Duodenal mucosa (tissue), 2 donors: ENCODE results near the gene AFAP1.

ENCODE experiments used
- H3K27ac ChIP-seq: one replicate; pipeline ENCODE4 v1.7.0; 2013; ENCODE audit warnings: low read depth, low read length
- H3K27me3 ChIP-seq, 2 donors: one replicate each; pipeline ENCODE4 v1.7.0; 2013; ENCODE audit warnings: low read length in 2 of 2, control low read depth in 1 of 2; ENCODE audit not compliant: insufficient read depth in 2 of 2, control insufficient read depth in 1 of 2
- H3K36me3 ChIP-seq, 2 donors: one replicate each; pipeline ENCODE4 v1.7.0; 2013; ENCODE audit warnings: low read length in 2 of 2, control low read depth in 1 of 2; ENCODE audit not compliant: insufficient read depth in 2 of 2, control insufficient read depth in 1 of 2
- H3K4me1 ChIP-seq, 2 donors: one replicate each; pipeline ENCODE4 v1.7.0; 2013; ENCODE audit warnings: low read length in 2 of 2, control low read depth in 1 of 2; ENCODE audit not compliant: insufficient read depth in 2 of 2, control insufficient read depth in 1 of 2
- H3K4me3 ChIP-seq, 2 donors: one replicate each; pipeline ENCODE4 v1.7.0; 2013; ENCODE audit warnings: low read length in 2 of 2, low read depth in 1 of 2
- H3K9ac ChIP-seq, 2 donors: one replicate each; pipeline ENCODE4 v1.7.0; 2013; ENCODE audit warnings: low read length in 2 of 2, low read depth in 1 of 2
- H3K9me3 ChIP-seq, 2 donors: one replicate each; pipeline ENCODE4 v1.7.0; 2013; ENCODE audit warnings: low read length in 2 of 2, control low read depth in 1 of 2; ENCODE audit not compliant: control insufficient read depth in 1 of 2

Gene AFAP1

GRCh38 chr4:7788694-7789425 is 150.8 kb downstream of the AFAP1 start:
- no peaks in the 10 kb centered on the region for H3K9me3 ChIP-seq
- no peak overlapping the region for H3K4me3 ChIP-seq
- no peak overlapping the region for H3K27ac ChIP-seq
- H3K27me3 ChIP-seq, result no peaks in the 10 kb centered on the region
- peaks cover 4 to 48% of the 10 kb centered on the region in 2 donors for H3K36me3 ChIP-seq
- H3K9ac ChIP-seq, result no peak overlapping the region
- H3K4me1 ChIP-seq, result no peaks in the 10 kb centered on the region

GRCh38 chr4:7788193-7788592 is 151.5 kb downstream of the AFAP1 start:
- no peak overlapping the region for H3K4me3 ChIP-seq
- H3K36me3 ChIP-seq, result peaks cover 4 to 42% of the 10 kb centered on the region in 2 donors
- H3K9ac ChIP-seq, result no peak overlapping the region
- no peaks in the 10 kb centered on the region for H3K9me3 ChIP-seq
- H3K4me1 ChIP-seq, result no peaks in the 10 kb centered on the region
- H3K27ac ChIP-seq, result no peak overlapping the region
- H3K27me3 ChIP-seq, result no peaks in the 10 kb centered on the region

- H3K4me1 ChIP-seq, result no peaks in the 10 kb centered on the region
- no peak overlapping the region for H3K9ac ChIP-seq
- peaks cover 4 to 38% of the 10 kb centered on the region in 2 donors for H3K36me3 ChIP-seq
- no peak overlapping the region for H3K4me3 ChIP-seq
- no peaks in the 10 kb centered on the region for H3K9me3 ChIP-seq
- H3K27ac ChIP-seq, result no peak overlapping the region
- H3K27me3 ChIP-seq, result no peaks in the 10 kb centered on the region
These were observed 151.9 kb downstream of the AFAP1 start for GRCh38 chr4:7787681-7788141.

DNA sequence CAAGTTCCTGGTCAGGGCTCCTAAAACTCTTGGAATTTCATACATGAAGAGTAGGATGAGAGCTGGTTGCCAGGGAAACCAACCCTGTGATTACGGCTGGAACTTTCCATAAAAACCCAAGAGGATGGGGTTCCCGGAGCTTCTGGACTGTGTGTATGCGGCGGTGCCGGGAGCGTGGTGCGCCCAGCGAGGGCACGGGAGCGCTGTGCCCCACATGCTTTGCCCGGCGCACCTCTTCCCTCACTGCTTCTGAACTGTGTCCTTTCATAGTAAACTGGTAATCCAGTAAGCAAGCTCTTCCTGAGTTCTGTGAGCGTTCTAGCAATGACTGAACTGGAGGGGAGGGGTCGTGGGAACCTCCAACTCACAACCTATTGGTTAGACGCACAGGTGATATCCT is 152.6 kb downstream of the AFAP1 start:
- no peaks in the 10 kb centered on the region for H3K27me3 ChIP-seq
- peaks cover 4 to 31% of the 10 kb centered on the region in 2 donors for H3K36me3 ChIP-seq
- no peak overlapping the region for H3K9ac ChIP-seq
- H3K27ac ChIP-seq, result no peak overlapping the region
- H3K4me3 ChIP-seq, result no peak overlapping the region
- H3K4me1 ChIP-seq, result peaks cover 1 to 4% of the 10 kb centered on the region in 2 donors
- no peaks in the 10 kb centered on the region for H3K9me3 ChIP-seq

DNA sequence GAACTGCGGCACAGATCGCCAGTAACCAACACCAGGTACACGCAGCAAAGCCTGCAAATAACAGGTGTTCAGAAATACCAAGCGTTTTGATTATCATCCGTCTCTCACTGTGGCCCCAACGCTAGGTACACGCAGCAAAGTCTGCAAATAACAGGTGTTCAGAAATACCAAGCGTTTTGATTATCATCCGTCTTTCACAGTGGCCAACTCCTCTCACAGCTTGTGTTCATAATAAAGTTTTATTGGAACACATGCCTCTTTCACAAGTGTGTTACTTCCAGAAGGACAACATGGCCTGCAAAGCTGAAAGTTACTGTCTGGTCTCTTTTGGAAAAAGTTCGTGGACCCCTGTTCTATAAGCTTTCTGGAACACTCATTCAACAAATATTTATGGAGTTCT is 153.1 kb downstream of the AFAP1 start:
- H3K9me3 ChIP-seq, result no peaks in the 10 kb centered on the region
- H3K36me3 ChIP-seq, result peaks cover 4 to 30% of the 10 kb centered on the region in 2 donors
- no peak overlapping the region for H3K4me3 ChIP-seq
- H3K27me3 ChIP-seq, result no peaks in the 10 kb centered on the region
- no peak overlapping the region for H3K9ac ChIP-seq
- no peak overlapping the region for H3K27ac ChIP-seq
- H3K4me1 ChIP-seq, result peaks cover 7 to 10% of the 10 kb centered on the region in 2 donors

- Histone ChIP-seq H3K4me1 (peaks cover 9 to 12% of the 10 kb centered on the region in 2 donors), H3K36me3 (peaks cover 4 to 27% of the 10 kb centered on the region in 2 donors), H3K4me3 (no peak overlapping the region), H3K9ac (no peak overlapping the region), H3K27me3 (no peaks in the 10 kb centered on the region), H3K9me3 (no peaks in the 10 kb centered on the region), H3K27ac (no peak overlapping the region)
These were observed 153.6 kb downstream of the AFAP1 start for GRCh38 chr4:7786040-7786439.

DNA sequence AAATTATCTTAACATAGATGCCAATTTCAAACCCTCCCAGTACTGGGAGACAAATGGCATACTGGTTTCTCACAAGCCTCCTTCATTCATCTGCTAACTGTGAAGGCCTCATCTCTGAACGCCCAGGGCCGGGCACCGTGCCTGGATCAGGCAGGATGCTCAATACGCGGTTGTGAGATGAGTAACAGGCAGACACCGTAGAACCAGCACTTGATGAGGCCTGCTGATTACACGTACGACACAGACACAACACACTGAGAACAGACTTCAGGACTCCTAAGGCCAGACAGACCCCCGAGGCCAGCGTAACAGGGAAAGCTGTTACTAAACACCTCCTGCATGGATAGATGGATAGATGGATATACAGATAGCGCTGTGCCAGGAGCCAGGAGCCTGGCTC is 154.6 kb downstream of the AFAP1 start:
- Histone ChIP-seq H3K27ac (no peak overlapping the region), H3K36me3 (peaks cover 4 to 25% of the 10 kb centered on the region in 2 donors)

GRCh38 chr4:7784131-7784870 is 155.4 kb downstream of the AFAP1 start:
- no peak overlapping the region for H3K9ac ChIP-seq
- no peak overlapping the region for H3K27ac ChIP-seq
- H3K4me3 ChIP-seq, result no peak overlapping the region
- H3K36me3 ChIP-seq, result peaks cover 4 to 23% of the 10 kb centered on the region in 2 donors
- peaks cover 14 to 15% of the 10 kb centered on the region in 2 donors for H3K4me1 ChIP-seq
- H3K27me3 ChIP-seq, result no peaks in the 10 kb centered on the region
- H3K9me3 ChIP-seq, result no peaks in the 10 kb centered on the region

More for the DNA sequence above, 154.6 kb downstream of the AFAP1 start:
- no peaks in the 10 kb centered on the region for H3K27me3 ChIP-seq
- peaks cover 9 to 12% of the 10 kb centered on the region in 2 donors for H3K4me1 ChIP-seq
- H3K9me3 ChIP-seq, result no peaks in the 10 kb centered on the region
- no peak overlapping the region for H3K4me3 ChIP-seq
- no peak overlapping the region for H3K9ac ChIP-seq

GRCh38 chr4:7783541-7783940 is 156.1 kb downstream of the AFAP1 start:
- no peak overlapping the region for H3K4me3 ChIP-seq
- H3K36me3 ChIP-seq, result peaks cover 4 to 20% of the 10 kb centered on the region in 2 donors
- H3K9ac ChIP-seq, result no peak overlapping the region
- H3K4me1 ChIP-seq, result peaks cover 14 to 20% of the 10 kb centered on the region in 2 donors
- H3K27me3 ChIP-seq, result no peaks in the 10 kb centered on the region
- H3K27ac ChIP-seq, result no peak overlapping the region
- H3K9me3 ChIP-seq, result no peaks in the 10 kb centered on the region

DNA sequence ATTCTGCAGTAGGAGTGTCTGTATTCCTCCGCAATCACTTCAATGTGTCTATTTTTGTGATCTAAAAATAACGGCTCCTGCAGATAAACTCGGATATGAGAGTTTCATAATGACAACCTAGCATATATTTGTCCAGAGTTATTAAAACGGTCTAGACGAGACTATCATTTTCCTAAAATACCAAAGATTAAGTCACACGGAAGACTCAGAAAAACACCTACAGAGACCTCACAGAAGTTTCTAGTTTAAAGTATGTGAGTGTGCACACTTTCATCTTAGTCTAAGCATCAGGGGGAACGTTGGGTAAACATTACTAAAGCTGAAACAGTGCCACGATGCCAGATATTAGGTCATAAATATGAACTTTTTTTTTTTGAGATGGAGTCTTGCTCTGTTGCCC is 156.9 kb downstream of the AFAP1 start:
- Histone ChIP-seq H3K4me1 (peaks cover 14 to 20% of the 10 kb centered on the region in 2 donors), H3K27me3 (no peaks in the 10 kb centered on the region), H3K9ac (no peak overlapping the region), H3K4me3 (no peak overlapping the region), H3K27ac (no peak overlapping the region), H3K9me3 (no peaks in the 10 kb centered on the region), H3K36me3 (peaks cover 9 to 26% of the 10 kb centered on the region in 2 donors)
